ENCODE measurements around the gene GOT2.

The GOT2 gene

GRCh38 chr16:58755989-58756649 lies 22.0 kb upstream of the GOT2 start:
- H3K27me3 ChIP-seq (replicated peaks; ENCODE audit: control insufficient read depth, insufficient read depth, low read length), result no peaks in the 10 kb centered on the region
- peak; percentile 74 for TF ChIP-seq CTCF (IDR thresholded peaks at IDR 0.05; ENCODE audit: insufficient read depth, low read length, poor library complexity, severe bottlenecking)
- no peaks in the 10 kb centered on the region for H3K36me3 ChIP-seq (ENCODE audit: control insufficient read depth, insufficient read depth, low read length)
- peak; percentile 58 for DNase-seq (ENCODE audit: extremely low read depth, insufficient read length)
- H3K4me3 ChIP-seq (replicated peaks; ENCODE audit: low read depth, low read length), result no peak overlapping the region

GRCh38 chr16:58753711-58754134 lies 19.6 kb upstream of the GOT2 start:
- Histone ChIP-seq H3K36me3 (ENCODE audit: control insufficient read depth, insufficient read depth, low read length) (no peaks in the 10 kb centered on the region), H3K27me3 (replicated peaks; ENCODE audit: control insufficient read depth, insufficient read depth, low read length) (no peaks in the 10 kb centered on the region), H3K4me3 (replicated peaks; ENCODE audit: low read depth, low read length) (no peak overlapping the region)
- TF ChIP-seq CTCF (IDR thresholded peaks at IDR 0.05; ENCODE audit: insufficient read depth, low read length, poor library complexity, severe bottlenecking), result no peak
- no peak for DNase-seq (ENCODE audit: extremely low read depth, insufficient read length)

GRCh38 chr16:58744497-58744896 lies 10.4 kb upstream of the GOT2 start:
- DNase-seq (ENCODE audit: extremely low read depth, insufficient read length), result no peak
- Histone ChIP-seq H3K27me3 (replicated peaks; ENCODE audit: control insufficient read depth, insufficient read depth, low read length) (no peaks in the 10 kb centered on the region), H3K36me3 (ENCODE audit: control insufficient read depth, insufficient read depth, low read length) (no peaks in the 10 kb centered on the region), H3K4me3 (replicated peaks; ENCODE audit: low read depth, low read length) (no peak overlapping the region)
- no peak for TF ChIP-seq CTCF (IDR thresholded peaks at IDR 0.05; ENCODE audit: insufficient read depth, low read length, poor library complexity, severe bottlenecking)

- DNase-seq (ENCODE audit: extremely low read depth, insufficient read length), result no peak
- Histone ChIP-seq H3K4me3 (replicated peaks; ENCODE audit: low read depth, low read length) (no peak overlapping the region), H3K36me3 (ENCODE audit: control insufficient read depth, insufficient read depth, low read length) (no peaks in the 10 kb centered on the region), H3K27me3 (replicated peaks; ENCODE audit: control insufficient read depth, insufficient read depth, low read length) (no peaks in the 10 kb centered on the region)
- no peak for TF ChIP-seq CTCF (IDR thresholded peaks at IDR 0.05; ENCODE audit: insufficient read depth, low read length, poor library complexity, severe bottlenecking)
Observed at GRCh38 chr16:58741976-58742375, 7.9 kb upstream of the GOT2 start.

- no peak overlapping the region for H3K4me3 ChIP-seq (replicated peaks; ENCODE audit: low read depth, low read length)
- no peaks in the 10 kb centered on the region for H3K27me3 ChIP-seq (replicated peaks; ENCODE audit: control insufficient read depth, insufficient read depth, low read length)
- no peak for TF ChIP-seq CTCF (IDR thresholded peaks at IDR 0.05; ENCODE audit: insufficient read depth, low read length, poor library complexity, severe bottlenecking)
- no peaks in the 10 kb centered on the region for H3K36me3 ChIP-seq (ENCODE audit: control insufficient read depth, insufficient read depth, low read length)
- no peak for DNase-seq (ENCODE audit: extremely low read depth, insufficient read length)
Observed at GRCh38 chr16:58741166-58741565, 7.0 kb upstream of the GOT2 start.
